Spleen (tissue), 11 donors: ENCODE results near the gene MNX1. TPM values are rescaled to one million over a fixed set of nuclear protein-coding genes. Genes with fewer than 3 reads are reported as not detected.

Experiments
- DNase-seq: peaks from one replicate; pipeline ENCODE4 v3.0.0-alpha.2; 2020
- H3K27ac ChIP-seq, 8 donors: fragments of 200-600 bp; sonication (generic) in 7 of 8; 1 replicate in 4 of 8; 2 replicates in 4 of 8; pipeline versions ENCODE4 v1.5.0 to v1.8.0; 2016 to 2021; ENCODE audit warnings: inconsistent platforms in 4 of 8, mild to moderate bottlenecking in 4 of 8, moderate library complexity in 1 of 8
- H3K27me3 ChIP-seq, 7 donors: fragments of 200-600 bp; sonication (generic) in 6 of 7; replicated peaks in 1 of 7; 1 replicate in 4 of 7; 2 replicates in 3 of 7; pipeline versions ENCODE4 v1.5.0 to v1.8.0; 2016 to 2021; ENCODE audit warnings: inconsistent platforms in 3 of 7, mild to moderate bottlenecking in 1 of 7
- H3K36me3 ChIP-seq, 6 donors: fragments of 200-600 bp; sonication (generic) in 5 of 6; 1 replicate in 4 of 6; 2 replicates in 2 of 6; pipeline versions ENCODE4 v1.5.0 to v1.8.0; 2016 to 2021; ENCODE audit warnings: inconsistent platforms in 2 of 6
- H3K4me1 ChIP-seq, 6 donors: fragments of 200-600 bp; sonication (generic) in 5 of 6; 1 replicate in 3 of 6; 2 replicates in 3 of 6; pipeline versions ENCODE4 v1.5.0 to v1.8.0; 2016 to 2021; ENCODE audit warnings: inconsistent platforms in 3 of 6
- H3K4me3 ChIP-seq, 8 donors: fragments of 200-600 bp; sonication (generic) in 7 of 8; 1 replicate in 4 of 8; 2 replicates in 4 of 8; pipeline versions ENCODE4 v1.5.0 to v1.8.0; 2016 to 2021; ENCODE audit warnings: inconsistent platforms in 4 of 8, mild to moderate bottlenecking in 4 of 8, moderate library complexity in 2 of 8
- H3K9me3 ChIP-seq, 8 donors: fragments of 200-600 bp; sonication (generic) in 7 of 8; 1 replicate in 4 of 8; 2 replicates in 4 of 8; pipeline versions ENCODE4 v1.5.0 to v1.8.0; 2016 to 2021; ENCODE audit warnings: inconsistent platforms in 4 of 8
- POLR2A ChIP-seq, 3 donors: fragments of 450-650 bp; IDR thresholded peaks; one replicate each; pipeline ENCODE4 v1.5.1; 2017; ENCODE audit warnings: antibody characterized with exemption in 3 of 3, mild to moderate bottlenecking in 1 of 3
- POLR2AphosphoS5 ChIP-seq, 3 donors: sonication (generic); formaldehyde crosslinking; IDR thresholded peaks; one replicate each; pipeline ENCODE4 v1.5.1; 2017; ENCODE audit warnings: antibody characterized with exemption in 3 of 3
- WGBS, 5 donors: extraction: QIAGEN DNeasy Blood & Tissue Kit in 3 of 5; methylation state at CpG; one replicate each; pipeline versions ENCODE4 v1.1.5 to v1.1.7; 2013 to 2018; 5-methylcytosine and 5-hydroxymethylcytosine counted together
- intact Hi-C: fragments of 100-400 bp; cut with DNase I; formaldehyde crosslinking; loops from one replicate; pipeline ENCODE4 v1.15.0; 2023; ENCODE audit warnings: low total_unique reads
- polyA plus RNA-seq, 3 donors: library from polyadenylated mRNA; stranded (reverse); fragments of 200-250 nt; gene quantifications; one replicate each; pipeline ENCODE4 v1.2.1, GENCODE V29; 2013
- total RNA-seq, 7 donors: library from RNA; depleted of rRNA in 3 of 7; stranded (reverse); fragments of >200 nt in 3 of 7; fragmentation: NEBNext Ultra II Directional in 4 of 7; extraction: Animal tissue kit (Norgen Biotek cat#: 25700) in 4 of 7; gene quantifications; one replicate each; pipeline versions ENCODE4 v1.1.0 to v1.2.1, GENCODE V29; 2016 to 2021
- TF ChIP-seq, protein P1 (sequence below), 11 experiments: fragments of 200-600 bp in 7 of 11; fragments of 450-650 bp in 4 of 11; sonication (generic) in 4 of 11; IDR thresholded peaks in 8 of 11; conservative IDR thresholded peaks in 3 of 11; 1 replicate in 7 of 11; 2 replicates in 4 of 11; pipeline versions ENCODE4 v1.4.0 to v1.8.0; 2016 to 2021; ENCODE audit warnings: antibody characterized with exemption in 11 of 11, inconsistent platforms in 4 of 11, mild to moderate bottlenecking in 1 of 11
- donor health status: healthy with polysubstance abuse.
- donor health status: DM: no; HTN: no; CAD: no; lungs with moderate emphysema.
- donor health status: DM: no; HTN: no; CAD: no.
- donor health status: Bipolar disorder and iron deficiency.
- donor health status: healthy.
- donor health status: DM: no; HTN: no; CAD: no.
- donor health status: DM: yes; HTN: yes; CAD: no.

MNX1 gene
- total and polyA plus RNA-seq, 10 donors, result 0.85 TPM; not detected in 9

DNA sequence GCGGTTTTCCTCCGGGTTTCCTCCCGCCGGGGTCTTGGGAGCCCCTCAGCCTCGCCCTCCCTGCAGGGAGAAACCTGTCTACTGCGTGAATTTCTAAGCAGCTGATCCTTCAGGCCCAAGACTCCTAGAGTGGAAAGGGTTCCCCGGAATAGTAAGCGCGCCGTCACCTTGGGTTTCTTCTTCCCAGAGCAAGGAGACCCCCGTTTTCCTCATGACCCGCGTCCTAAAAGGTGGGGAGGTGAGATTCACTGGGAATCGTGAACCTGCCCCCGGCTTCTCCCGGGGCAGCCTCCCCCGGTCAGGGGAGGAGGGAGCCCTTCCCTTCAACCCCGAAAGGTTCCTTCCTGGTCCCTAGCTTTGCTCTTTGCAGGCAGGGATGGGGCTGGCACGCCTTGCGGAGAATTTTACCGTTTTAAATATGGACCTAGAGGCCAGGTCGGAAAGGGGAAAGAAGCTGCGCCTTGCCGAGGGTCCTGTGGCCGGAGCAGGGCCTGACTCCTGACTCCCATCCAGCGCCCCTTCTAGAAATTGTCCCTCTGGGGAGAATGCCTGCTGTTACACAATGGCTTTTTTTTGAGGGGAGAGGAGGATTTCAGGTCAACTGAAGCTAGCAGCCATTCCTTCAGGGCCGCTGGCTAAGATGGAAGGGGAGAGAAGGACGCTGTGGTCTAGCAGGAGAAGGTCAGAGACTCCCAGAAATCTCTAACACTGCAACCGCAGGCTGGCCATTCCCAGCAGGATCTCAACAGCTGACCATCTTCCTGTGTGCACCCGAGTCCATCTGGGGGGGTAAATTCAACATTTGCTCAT is 11.6 kb upstream of the MNX1 start:
- Histone ChIP-seq H3K4me1 (peaks cover 16 to 48% (median 39%) of the 10 kb centered on the region in 6 donors), H3K36me3 (no peaks in the 10 kb centered on the region), H3K4me3 (peak overlapping the region in 4 of 8 donors; percentile 15 to 55 (median 20)), H3K27ac (no peak overlapping the region), H3K27me3 (peaks cover 12 to 100% (median 89%) of the 10 kb centered on the region in 7 donors), H3K9me3 (no peaks in the 10 kb centered on the region)
- WGBS, 5 donors, result 5 to 7% (median 6%) methylated on average over 26 to 30 of the region's 30 CpGs
- DNase-seq, result peak; percentile 34
- intact Hi-C loops, result no loop called here
- no peak for TF ChIP-seq POLR2A (IDR thresholded peaks at IDR 0.05)
- no peak for TF ChIP-seq POLR2AphosphoS5 (IDR thresholded peaks at IDR 0.05)
- TF ChIP-seq, protein P1, sequence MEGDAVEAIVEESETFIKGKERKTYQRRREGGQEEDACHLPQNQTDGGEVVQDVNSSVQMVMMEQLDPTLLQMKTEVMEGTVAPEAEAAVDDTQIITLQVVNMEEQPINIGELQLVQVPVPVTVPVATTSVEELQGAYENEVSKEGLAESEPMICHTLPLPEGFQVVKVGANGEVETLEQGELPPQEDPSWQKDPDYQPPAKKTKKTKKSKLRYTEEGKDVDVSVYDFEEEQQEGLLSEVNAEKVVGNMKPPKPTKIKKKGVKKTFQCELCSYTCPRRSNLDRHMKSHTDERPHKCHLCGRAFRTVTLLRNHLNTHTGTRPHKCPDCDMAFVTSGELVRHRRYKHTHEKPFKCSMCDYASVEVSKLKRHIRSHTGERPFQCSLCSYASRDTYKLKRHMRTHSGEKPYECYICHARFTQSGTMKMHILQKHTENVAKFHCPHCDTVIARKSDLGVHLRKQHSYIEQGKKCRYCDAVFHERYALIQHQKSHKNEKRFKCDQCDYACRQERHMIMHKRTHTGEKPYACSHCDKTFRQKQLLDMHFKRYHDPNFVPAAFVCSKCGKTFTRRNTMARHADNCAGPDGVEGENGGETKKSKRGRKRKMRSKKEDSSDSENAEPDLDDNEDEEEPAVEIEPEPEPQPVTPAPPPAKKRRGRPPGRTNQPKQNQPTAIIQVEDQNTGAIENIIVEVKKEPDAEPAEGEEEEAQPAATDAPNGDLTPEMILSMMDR (IDR thresholded peaks at IDR 0.05 in 8 of 11, conservative IDR thresholded peaks at IDR 0.05 in 3 of 11), result no peak

DNA sequence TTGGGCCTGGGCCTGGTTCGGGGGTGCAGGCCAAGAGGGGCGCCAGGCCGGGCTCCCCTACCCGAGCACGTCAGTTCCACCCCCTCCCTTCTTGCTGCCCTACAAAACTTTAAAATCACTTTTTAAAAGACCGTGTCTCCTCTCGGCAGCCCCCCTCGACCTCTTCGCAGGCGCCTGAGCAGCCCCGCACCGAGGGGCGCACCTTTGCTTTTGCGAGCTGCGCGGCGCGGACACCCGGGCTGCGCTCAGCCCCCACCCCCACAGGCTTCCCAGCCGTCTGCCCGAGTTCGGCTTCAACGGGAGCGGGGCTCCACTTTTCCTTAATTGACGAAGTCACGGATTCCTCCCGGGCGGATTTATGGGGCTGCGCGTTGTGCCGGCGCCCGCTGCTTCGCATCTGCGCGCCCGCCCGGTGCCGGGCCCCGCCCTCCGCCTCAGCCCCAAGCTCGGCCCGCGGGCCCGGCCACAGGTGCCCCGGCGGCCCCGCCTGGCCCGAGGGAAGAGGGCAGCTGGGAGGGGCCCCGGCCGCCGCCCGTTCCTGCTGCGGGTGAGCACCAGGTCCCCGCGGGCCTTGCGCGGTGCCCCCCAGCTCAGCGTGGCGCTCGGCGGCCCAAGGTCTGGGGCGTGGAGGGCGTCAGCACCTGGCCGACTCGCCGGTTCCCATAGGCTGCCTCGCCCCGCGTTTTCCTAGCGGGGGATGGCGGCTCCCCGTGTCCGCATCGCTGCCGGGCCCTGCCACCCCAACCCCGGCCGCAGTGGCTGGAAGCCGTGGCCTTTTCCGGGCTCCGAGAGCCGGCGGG is 10.8 kb upstream of the MNX1 start:
- H3K27me3 ChIP-seq, result peaks cover 12 to 100% (median 96%) of the 10 kb centered on the region in 7 donors
- TF ChIP-seq, protein P1 (IDR thresholded peaks at IDR 0.05 in 8 of 11, conservative IDR thresholded peaks at IDR 0.05 in 3 of 11), result no peak
- no peak for TF ChIP-seq POLR2A (IDR thresholded peaks at IDR 0.05)
- TF ChIP-seq POLR2AphosphoS5 (IDR thresholded peaks at IDR 0.05), result no peak

DNA sequence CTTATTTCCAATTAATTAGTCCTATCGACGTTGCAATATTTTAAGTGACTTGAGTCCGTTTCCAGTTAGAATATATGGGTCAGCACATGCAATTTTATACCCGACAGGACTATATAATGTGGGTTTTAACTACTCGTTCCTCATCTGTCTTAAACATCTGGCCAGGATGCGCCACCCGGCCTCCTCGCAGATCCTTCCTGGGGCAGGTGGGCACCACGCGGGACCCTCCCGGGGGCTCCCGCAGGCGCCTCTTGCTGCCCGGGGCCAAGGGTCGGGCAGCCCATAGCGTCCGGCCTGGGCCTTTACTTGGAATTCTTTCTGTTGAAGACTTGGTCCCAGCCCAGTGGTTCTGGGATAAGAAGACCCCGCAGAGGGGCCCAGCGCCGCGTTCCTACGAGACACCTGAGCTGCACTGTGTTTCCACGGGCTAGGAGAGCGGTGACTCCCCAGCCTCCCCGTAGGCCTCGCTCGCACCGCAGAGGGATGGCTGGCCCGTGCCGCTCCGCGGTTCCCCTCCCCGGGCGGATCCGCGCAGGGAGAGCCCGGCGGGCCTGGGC is 10.1 kb upstream of the MNX1 start:
- Histone ChIP-seq H3K27ac (no peak overlapping the region), H3K9me3 (no peaks in the 10 kb centered on the region), H3K27me3 (peaks cover 12 to 100% (median 96%) of the 10 kb centered on the region in 7 donors), H3K36me3 (no peaks in the 10 kb centered on the region), H3K4me1 (peaks cover 16 to 60% (median 41%) of the 10 kb centered on the region in 6 donors), H3K4me3 (peak overlapping the region in 4 of 8 donors; percentile 13 to 55 (median 19))
- WGBS, 5 donors, result 4 to 7% (median 5%) methylated on average over 21 to 38 of the region's 38 CpGs
- intact Hi-C loops, result no loop called here
- no peak for DNase-seq
- TF ChIP-seq, protein P1 (IDR thresholded peaks at IDR 0.05 in 8 of 11, conservative IDR thresholded peaks at IDR 0.05 in 3 of 11), result peak in 1 of 11 experiments; percentile 13
- TF ChIP-seq POLR2AphosphoS5 (IDR thresholded peaks at IDR 0.05), result no peak

More for the DNA sequence above, 10.8 kb upstream of the MNX1 start:
- intact Hi-C loops, result no loop called here
- H3K4me3 ChIP-seq, result peak overlapping the region in 7 of 8 donors; percentile 11 to 55 (median 15)
- peak; percentile 66 for DNase-seq
- no peaks in the 10 kb centered on the region for H3K9me3 ChIP-seq
- WGBS, 5 donors, result 1 to 4% (median 3%) methylated on average over 36 to 84 of the region's 84 CpGs
- H3K36me3 ChIP-seq, result no peaks in the 10 kb centered on the region
- H3K4me1 ChIP-seq, result peaks cover 16 to 54% (median 39%) of the 10 kb centered on the region in 6 donors
- no peak overlapping the region for H3K27ac ChIP-seq
